GM21786 (cell line): Measurements from ENCODE around the gene MNT.

Experiments
- ATAC-seq: cut with Tn5 transposase; IDR thresholded peaks from one replicate; pipeline ENCODE4 v1.9.1; 2021; ENCODE audit not compliant: unreplicated experiment

MNT gene

GRCh38 chr17:2396568-2397246 lies 4.2 kb downstream of the MNT start:
- ATAC-seq = peak; percentile 16

GRCh38 chr17:2396192-2396567 lies 4.7 kb downstream of the MNT start:
- ATAC-seq = no peak

GRCh38 chr17:2395258-2396181 lies 5.3 kb downstream of the MNT start:
- ATAC-seq = no peak

GRCh38 chr17:2394775-2395201 lies 6.1 kb downstream of the MNT start:
- no peak for ATAC-seq

GRCh38 chr17:2393954-2394749 lies 6.7 kb downstream of the MNT start:
- ATAC-seq = no peak

GRCh38 chr17:2393174-2393953 lies 7.5 kb downstream of the MNT start:
- peak; percentile 24 for ATAC-seq

- ATAC-seq = peak; percentile 44
Measured at GRCh38 chr17:2392252-2393173, 8.3 kb downstream of the MNT start.

GRCh38 chr17:2391597-2392251 lies 9.1 kb downstream of the MNT start:
- no peak for ATAC-seq

- no peak for ATAC-seq
Measured at GRCh38 chr17:2390199-2390836, 10.5 kb downstream of the MNT start.

GRCh38 chr17:2388683-2389055 lies 12.2 kb downstream of the MNT start:
- ATAC-seq = no peak

- ATAC-seq = no peak
Measured at GRCh38 chr17:2388020-2388682, 12.7 kb downstream of the MNT start.

- no peak for ATAC-seq
Measured at GRCh38 chr17:2387086-2388019, 13.5 kb downstream of the MNT start.

- ATAC-seq = no peak
Measured at GRCh38 chr17:2386400-2387085, 14.3 kb downstream of the MNT start.

- ATAC-seq = no peak
Measured at GRCh38 chr17:2385240-2386210, 15.3 kb downstream of the MNT start.

GRCh38 chr17:2384439-2385127 lies 16.3 kb downstream of the MNT start:
- no peak for ATAC-seq
